Neural progenitor cell (in vitro differentiated cells): ENCODE results near the gene MAP9.

Experiments used
- CTCF ChIP-seq: fragments of 200-600 bp; sonication (generic); IDR thresholded peaks from 2 replicates; pipeline ENCODE4 v1.5.1; 2017; ENCODE audit warnings: antibody characterized with exemption, mild to moderate bottlenecking
- EZH2 ChIP-seq: fragments of 200-600 bp; sonication (generic); IDR thresholded peaks from 2 replicates; pipeline ENCODE4 v1.6.1; 2017; ENCODE audit warnings: antibody characterized with exemption, mild to moderate bottlenecking, moderate library complexity
- EZH2phosphoT487 ChIP-seq: fragments of 200-600 bp; sonication (generic); IDR thresholded peaks from 2 replicates; pipeline ENCODE4 v1.6.1; 2017; ENCODE audit warnings: antibody characterized with exemption

GRCh38 chr4:155407480-155407879 lies 30.7 kb upstream of the MAP9 start:
- TF ChIP-seq EZH2 (no peak), CTCF (no peak), EZH2phosphoT487 (no peak)
